Smooth muscle cell of bladder (primary cell): ENCODE data around the gene CAMKV. TPM values are rescaled to one million over a fixed set of nuclear protein-coding genes. Genes with fewer than 3 reads are reported as not detected.

Experiments used
- total RNA-seq: library from RNA; depleted of rRNA; stranded (reverse); fragments of >200 nt; gene quantifications from 2 replicates; pipeline ENCODE4 v1.2.3, GENCODE V29; 2014

Gene CAMKV, protein sequence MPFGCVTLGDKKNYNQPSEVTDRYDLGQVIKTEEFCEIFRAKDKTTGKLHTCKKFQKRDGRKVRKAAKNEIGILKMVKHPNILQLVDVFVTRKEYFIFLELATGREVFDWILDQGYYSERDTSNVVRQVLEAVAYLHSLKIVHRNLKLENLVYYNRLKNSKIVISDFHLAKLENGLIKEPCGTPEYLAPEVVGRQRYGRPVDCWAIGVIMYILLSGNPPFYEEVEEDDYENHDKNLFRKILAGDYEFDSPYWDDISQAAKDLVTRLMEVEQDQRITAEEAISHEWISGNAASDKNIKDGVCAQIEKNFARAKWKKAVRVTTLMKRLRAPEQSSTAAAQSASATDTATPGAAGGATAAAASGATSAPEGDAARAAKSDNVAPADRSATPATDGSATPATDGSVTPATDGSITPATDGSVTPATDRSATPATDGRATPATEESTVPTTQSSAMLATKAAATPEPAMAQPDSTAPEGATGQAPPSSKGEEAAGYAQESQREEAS
- not detected in 2 replicates for total RNA-seq

DNA sequence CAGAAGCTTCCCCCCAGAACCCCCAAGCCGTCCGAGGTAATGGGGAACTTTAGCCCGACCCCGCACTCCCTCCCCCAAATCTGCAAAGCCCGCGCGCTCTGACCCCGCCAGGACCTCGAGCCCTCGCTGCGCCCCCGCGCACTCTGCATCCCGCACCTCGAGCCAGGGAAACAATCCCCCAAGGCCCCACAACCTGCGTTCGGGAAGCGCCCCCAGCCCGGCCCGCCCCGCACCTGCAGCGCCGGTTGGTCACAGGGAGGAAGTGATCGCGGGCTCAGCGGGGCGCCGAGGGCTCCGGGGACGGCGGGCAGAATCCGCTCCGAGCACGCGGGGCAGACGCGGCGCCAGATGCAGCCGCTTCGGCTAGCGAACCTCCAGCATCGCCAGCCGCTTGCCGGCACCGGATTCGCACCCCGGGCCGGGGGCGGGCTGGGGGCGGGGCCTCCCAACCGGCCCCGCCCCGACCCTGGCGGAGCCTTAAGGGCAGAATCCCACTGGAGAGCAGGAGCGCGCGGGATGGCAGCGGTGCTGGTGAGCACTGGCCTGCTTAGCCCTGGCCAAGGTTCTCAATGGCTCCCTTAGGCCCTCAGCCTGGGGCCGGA is at the start of gene CAMKV:
CAMKV (minus strand) TSS at position 382 of the 602 bp plus-strand sequence. CDS start 7,518 bp downstream, outside the sequence.

DNA sequence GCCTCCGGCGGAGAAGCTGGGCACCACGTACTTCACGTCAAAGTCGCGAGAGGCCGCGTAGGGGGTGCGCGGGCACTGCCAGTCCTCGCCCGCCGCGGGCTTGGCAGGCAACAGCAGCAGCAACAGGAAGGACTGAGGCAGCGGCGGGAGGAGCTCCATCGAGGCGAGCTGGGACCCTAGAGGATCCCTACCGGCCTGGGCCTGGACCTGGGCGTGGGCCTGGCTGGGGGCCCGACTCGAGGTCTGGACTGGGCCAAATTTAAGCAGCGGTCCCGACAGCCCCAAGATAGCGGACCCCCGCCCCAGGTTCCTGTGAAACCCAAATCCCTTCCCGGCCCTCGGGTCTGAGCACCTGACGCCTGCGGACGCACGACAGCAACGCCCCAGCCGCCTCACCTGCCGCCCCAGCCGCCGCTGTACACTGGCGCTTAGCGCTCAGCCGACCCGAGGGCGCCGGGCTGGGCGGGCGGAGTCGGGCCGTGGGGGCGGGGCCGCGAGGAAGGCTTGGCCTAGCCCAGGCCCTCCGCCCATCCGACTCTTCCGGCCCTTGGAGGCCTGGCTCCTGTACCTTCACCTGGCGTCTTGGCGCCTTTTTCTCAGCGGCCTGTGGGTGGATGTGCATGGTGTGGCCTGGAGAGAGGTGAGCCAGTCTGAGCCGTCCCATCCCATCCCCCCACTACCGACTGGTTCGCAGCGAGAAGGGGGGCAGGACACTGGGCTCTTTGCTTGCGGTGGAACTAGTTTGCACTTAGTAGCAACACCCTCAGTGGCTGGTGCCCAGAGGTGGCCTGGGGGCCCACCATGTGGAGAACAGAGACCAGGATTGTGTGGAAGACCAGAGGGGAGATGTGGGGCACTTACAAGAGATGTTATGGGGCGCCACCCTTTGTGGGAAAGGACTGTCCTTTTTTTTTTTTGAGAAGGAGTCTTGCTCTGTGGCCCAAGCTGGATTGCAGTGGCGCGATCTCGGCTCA is 34.0 kb upstream of the CAMKV start, which contains the start of gene MST1R:
MST1R (minus strand) TSS at position 423 of the 974 bp plus-strand sequence; CDS start at position 159, 264 bp downstream.

DNA sequence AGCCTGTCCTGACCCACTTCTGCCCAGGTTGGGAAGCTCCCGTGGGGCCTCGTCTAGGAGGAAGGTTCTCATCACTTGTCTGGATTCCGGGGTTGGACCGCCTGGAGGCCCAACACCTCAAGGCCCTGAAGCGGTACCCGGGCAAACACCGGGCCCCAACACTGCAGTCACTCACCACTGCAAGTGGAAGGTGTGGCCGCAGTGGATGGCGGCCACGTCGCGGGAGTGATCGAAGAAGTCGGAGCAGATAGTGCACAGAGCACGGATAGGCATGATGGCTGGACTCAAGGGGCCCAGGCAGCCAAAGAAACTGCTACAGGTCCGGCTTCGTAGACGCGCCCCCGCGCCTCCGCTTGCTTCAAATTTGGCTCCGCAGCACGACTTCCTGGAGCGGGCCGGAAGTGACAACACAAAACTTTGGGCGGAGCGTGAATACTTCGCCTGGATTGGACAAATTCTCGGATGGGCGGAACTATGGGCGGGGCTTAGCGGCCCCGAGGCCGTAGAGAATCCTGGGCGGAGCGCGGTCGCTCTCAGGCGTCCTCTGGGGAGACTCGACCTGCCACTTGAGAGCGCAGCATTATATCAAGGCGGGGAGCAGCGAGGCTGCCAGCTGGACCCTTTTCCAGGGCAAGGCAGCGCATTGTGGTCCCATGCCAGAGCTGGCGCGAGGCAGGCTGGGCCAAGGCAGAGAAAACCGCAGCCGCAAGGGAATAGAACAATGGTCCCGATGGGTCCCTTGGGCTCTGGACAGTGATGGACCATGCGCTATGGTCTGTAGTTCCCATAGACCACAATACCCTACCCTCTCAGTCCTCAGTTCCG is 13.3 kb downstream of the CAMKV start, which contains the start of gene TRAIP:
TRAIP (minus strand) TSS at position 384 of the 825 bp plus-strand sequence; CDS start at position 273, 111 bp downstream.

DNA sequence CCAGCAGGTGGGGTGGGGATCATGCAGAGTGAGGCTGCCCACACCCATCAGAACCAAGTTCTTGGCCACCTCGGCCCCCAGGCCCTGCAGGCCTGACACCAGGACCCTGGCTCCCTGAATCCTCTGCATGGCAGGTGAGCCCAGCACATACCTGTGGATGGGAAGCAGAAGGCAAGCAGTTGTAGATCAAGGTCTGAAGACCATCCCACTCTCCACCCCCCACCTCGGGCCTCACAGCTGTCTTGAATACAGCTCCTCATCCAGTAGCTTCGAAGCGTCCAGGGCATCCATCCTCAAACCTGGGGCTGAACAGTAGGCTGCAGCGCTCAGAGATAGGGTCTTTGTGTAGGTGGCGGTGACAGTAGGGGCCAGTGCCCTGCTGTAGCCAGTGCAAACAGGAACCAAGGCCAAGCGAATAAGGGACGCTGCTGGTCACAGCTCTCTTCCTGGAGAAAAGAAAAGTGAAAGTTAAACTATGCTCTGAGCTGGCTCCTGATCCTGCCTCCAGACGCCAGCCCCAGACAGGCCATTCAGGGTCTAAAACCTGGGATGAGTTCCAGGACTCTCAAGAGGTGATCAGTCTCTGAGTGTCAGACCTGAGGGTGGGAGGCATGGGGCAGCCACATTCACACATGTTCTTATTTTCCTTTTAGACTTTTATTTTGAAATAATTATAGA is 56.1 kb downstream of the CAMKV start, which contains the start of gene UBA7:
UBA7 (minus strand) TSS at position 457 of the 678 bp plus-strand sequence; CDS start at position 291, 166 bp downstream.

Other genes starting within 250 kb of the CAMKV start
- 109 and 116 TPM in 2 replicates for gene APEH, start 195.6 kb downstream of the CAMKV start, total RNA-seq
- 6.0 TPM in 2 replicates for gene MST1, start 180.4 kb downstream of the CAMKV start, total RNA-seq
- 20.5 and 20.6 TPM in 2 replicates for gene RNF123, start 180.3 kb downstream of the CAMKV start, total RNA-seq
- not detected in 2 replicates for gene AMIGO3, start 150.2 kb downstream of the CAMKV start, total RNA-seq
- gene GMPPB, start 146.0 kb downstream of the CAMKV start, total RNA-seq: 23.0 and 30.5 TPM in 2 replicates
- 19.1 and 29.1 TPM in 2 replicates for gene IP6K1, start 83.4 kb downstream of the CAMKV start, total RNA-seq
- under 0.01 and 0.14 TPM in 2 replicates for gene CDHR4, start 70.0 kb downstream of the CAMKV start, total RNA-seq
- 3.1 and 3.7 TPM in 2 replicates for gene INKA1, start 66.6 kb downstream of the CAMKV start, total RNA-seq
- 39.1 and 55.2 TPM in 2 replicates for gene UBA7, start 56.0 kb downstream of the CAMKV start, total RNA-seq
- gene TRAIP, start 13.3 kb downstream of the CAMKV start, total RNA-seq: 1.0 and 1.4 TPM in 2 replicates
- 0.14 and 0.55 TPM in 2 replicates for gene MST1R, start 34.0 kb upstream of the CAMKV start, total RNA-seq
- gene MON1A, start 59.9 kb upstream of the CAMKV start, total RNA-seq: 7.4 and 11.3 TPM in 2 replicates
- 32.7 and 45.2 TPM in 2 replicates for gene RBM6, start 70.2 kb upstream of the CAMKV start, total RNA-seq
- 99.2 and 108 TPM in 2 replicates for gene RBM5, start 219.0 kb upstream of the CAMKV start, total RNA-seq